HG02571 (cell line): Measurements from ENCODE around the gene CD93.

Source experiments
- ATAC-seq: cut with Tn5 transposase; IDR thresholded peaks from one replicate; pipeline ENCODE4 v1.9.1; 2021; ENCODE audit warnings: mild to moderate bottlenecking, moderate library complexity; ENCODE audit not compliant: unreplicated experiment

CD93 gene

DNA sequence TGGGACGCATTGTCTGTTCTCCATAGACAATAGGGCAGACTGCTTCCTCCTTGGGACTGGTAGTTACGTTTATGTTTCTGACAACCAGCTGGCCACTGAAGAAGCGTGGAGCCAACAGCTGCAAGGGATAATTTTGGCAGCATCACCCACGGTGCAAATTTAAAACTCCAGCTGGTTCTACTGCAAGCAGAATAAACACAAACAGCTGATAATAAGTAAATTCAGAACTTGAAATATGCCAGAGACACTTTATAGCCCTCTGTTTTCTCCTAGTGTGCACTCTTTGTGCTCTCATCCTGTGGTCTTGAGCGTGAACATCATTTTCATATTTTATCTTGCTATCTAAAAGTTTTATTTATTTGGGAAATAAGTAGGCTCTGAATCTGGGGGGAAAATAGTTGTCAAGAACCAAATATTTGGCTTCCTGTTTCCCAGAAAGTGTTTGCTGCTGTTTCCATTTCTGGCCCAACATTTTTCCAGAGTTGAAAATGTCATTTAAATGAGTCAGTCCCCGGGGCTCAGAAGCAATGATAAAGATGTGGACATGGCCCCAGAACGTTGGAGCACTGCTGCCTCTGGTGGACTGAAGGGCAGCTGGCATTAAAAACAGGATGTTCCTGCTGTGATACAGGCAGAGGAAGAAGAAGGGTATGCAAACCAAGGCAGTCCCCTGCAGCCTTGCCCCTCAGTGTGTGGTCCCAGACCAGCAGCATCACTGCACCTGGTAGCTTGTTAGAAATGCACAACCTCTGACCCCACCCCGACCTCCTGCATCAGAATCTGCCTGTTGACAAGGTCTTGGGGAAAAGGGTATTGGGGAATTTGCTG, 24.2 kb downstream of the CD93 start:
- ATAC-seq, result no peak

DNA sequence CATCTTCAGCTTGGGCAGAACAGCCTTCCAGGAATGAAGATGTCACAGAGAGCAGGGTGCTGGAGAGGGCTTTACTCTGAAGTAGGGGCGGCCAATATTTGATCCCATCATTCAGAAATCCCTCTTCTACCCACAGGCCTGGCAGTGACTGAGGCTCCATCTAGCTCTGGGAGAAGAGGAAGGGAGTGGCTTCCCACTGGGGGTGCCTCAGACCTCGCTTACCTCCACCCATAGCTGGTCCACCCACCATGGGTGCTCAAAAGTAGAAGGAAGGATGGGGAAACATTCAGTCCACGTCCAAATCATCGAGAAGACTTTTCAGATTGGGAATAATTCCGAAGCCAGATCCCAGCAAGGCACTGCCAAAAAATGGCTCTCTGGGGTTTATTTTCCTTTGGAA, 24.9 kb downstream of the CD93 start:
- ATAC-seq, result no peak

DNA sequence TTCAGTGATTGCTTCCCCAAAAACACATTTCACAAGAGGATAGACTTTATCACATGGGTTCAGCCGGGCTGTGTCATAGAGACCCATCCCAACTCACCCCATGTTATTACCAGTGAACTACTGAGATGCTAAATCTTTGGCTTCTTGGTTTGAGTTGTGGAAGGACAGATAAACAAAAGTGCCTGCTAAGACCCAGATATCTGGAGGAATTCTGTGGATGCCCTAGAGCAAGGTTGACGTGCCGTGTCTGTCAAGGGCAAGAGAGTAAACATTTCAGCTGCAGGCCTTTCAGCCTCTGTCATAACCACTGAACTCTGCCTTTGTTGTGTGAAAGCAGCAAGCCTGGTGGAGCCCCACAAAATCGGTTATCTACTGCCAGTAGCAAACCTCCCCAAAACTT, 25.5 kb downstream of the CD93 start:
- no peak for ATAC-seq

DNA sequence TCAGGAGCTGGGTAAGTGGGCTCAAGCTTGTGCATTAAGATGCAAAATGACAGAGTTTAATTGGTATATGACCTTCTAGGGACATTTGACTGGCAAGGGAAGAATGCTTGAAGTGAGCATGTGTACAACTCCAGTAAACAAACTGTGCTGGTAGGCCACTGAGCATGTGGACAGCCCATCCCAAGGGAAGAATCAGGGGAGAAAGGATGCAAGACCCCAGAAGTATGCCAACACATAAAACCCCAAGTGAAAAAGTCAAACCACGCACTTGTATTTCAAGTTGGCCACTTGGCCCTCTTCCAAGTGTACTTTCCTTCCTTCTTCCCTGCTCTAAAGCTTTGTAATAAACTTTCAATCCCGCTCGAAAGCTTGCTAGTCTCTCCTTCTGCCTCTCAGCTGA, 26.3 kb downstream of the CD93 start:
- no peak for ATAC-seq

DNA sequence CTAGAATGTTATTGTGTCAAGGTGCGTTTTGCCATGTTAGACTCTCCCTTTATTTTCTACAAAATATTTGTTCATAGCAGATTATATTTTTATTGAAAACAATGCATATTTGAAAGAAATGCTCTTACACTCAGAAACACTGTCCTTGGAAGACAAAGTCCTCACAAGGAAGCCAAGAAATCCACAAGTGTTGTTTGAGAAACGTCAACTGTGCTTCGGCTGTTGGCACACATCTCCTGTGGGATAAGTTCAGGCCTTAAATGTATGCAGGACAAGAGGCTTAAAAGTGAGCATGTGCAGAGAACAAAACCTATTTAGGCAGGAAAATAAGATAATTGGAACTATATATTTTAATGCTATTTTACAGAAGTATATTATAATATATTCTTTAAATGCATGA, 27.1 kb downstream of the CD93 start:
- no peak for ATAC-seq

DNA sequence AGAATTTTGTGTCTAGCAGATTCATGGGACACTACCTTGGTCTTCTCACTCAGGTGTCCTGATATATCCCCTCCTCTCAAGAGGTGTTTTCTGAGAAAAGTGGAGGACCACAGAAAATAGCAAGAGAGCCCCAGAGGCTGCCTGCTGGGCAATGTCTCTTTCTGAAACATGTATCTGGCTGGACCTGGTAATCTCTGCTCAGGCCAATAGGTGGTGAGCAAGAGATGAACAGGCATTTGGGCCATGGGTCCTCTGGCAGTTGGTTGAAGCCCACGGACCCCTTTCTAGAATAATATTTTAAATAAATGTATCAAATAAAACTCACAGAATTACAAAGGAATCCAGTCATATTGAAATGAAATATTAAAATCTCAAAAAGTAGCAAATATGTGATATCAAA, 27.9 kb downstream of the CD93 start:
- no peak for ATAC-seq

DNA sequence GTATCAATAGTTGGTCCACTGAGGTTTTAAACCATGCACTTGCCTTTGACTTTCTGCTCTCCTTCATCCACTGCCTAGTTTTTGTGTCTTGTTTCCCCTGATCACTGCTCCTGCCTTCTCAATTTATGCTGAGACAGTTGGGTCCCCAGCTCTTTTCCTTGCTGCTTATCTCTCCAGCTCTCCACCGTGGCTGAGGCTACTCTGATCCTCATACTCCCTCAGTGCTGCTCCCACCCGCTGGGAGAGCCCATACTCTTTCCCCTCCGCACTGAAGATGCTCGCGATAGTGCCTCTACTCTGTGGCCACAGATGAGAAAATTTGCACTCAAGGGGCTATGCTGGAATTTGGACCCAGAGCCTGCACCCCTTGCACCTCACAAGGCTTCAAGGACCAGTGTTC, 33.2 kb downstream of the CD93 start:
- no peak for ATAC-seq

DNA sequence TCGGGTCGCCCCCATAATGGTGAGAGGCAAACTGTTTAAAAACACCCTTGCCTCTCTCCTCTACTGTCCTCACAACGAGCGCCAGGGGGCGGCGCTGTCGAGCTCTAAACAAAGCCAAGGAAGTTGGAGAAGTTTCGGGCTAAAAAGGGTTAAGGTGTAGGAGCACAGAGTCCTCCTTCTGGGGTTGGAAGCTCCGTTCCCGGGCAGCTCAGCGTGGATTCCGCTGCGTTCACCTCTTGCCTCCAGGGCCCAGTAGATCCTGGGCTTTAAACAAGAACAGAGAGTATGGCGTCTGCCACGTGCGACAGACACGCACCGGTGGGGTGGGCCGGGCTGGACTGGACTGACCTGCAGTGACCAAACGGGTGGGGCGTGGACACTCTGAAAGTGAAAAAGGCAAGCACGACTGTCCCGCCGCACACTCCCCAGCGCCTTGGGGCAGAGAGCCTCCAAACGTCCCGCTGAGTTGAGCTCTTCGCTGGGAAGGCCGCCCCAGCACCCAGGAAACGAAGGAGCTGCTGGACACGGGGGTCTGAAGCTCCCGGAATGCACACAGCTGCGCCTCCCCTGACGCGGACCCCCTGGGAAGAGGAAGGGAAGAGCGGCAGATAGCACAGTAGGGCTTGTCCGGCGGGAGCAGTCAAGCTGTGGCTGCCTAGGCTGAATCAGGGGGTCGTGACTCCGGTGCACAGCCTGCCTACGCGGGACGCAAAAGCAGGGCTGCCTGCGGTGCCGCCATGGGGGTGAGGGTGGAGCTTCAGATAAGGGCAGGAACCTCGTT, 35.1 kb downstream of the CD93 start:
- ATAC-seq, result no peak

DNA sequence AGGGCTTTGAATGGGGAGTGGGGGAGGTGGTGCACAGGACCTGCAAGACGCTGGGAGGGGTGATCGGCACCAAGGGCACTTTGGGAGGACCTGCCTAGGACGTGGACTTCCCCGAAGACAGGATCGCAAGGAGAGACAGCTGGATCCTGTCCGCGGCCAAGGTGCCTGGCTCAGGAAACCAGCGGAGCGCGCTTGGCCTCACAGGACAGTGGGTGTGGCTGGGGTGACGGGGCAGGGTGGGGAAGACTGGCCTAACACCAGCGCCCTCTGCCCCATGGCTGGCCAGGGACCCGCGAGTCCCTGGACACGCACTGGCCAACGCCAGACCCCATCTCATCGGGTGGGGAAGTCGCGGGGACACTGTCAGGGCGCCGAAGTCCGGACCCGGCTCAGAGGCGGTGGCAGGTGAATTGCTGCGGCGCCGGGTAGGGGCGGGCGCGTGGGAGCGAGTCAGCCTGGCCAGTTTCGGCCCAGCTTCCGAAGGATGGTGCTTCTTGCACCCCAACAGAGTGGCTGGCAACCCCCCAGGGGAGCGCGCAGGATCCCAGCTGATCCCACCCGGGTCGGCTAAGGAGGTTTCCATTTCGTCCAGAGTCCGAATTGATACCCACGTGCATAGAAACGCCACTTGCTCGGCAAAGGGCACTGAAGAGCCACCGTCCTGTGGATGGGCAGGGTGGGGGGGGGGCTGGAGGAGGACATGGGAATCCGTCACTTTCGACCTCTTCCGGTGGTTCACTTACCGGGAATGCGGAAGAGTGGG, 35.9 kb downstream of the CD93 start:
- ATAC-seq, result no peak

DNA sequence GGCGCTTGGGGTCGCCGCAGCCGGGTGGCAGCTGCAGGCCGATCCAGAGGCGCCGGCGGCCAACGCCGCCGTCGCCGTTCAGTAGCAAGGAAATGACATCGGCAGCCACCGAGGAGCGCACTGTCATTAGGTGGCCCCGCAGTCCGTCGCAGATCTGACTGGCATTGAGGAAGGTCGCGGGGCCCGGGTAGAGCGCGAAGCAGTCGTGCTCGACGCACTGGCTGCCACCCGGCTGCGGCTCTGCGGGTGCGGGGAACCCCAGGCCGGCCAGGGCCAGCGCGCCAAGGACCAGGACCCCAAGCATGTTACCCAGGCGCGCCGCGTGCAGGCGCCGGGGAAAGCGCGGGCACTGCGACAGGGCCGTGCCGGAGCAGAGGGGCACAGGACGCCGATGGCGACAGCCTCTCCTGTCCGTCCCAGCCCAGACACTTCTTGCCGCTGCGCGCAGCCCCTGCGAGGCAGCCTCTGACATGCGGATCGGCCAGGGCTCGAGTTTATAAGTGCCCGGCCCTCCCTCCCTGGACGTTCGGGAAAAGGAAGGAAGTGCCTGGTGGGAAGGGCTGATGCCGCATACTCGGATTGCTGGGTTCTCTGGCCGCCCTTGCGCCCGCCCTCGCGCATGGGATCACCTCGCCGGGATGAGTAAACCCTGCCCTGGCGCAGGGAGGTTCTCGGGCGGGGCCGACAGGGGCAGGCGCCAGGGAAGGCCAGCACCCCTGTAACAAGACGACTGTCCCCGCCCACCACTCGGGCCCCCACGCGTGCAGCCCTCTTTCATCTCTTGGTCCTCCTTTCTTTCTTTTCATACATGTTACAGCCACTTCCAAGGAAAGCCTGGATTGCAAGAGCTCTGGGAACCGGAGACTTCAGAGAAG, 36.7 kb downstream of the CD93 start, which contains the start of gene THBD:
THBD (minus strand) TSS at position 472 of the 875 bp plus-strand sequence; CDS start at position 304, 168 bp downstream.
- no peak for ATAC-seq

DNA sequence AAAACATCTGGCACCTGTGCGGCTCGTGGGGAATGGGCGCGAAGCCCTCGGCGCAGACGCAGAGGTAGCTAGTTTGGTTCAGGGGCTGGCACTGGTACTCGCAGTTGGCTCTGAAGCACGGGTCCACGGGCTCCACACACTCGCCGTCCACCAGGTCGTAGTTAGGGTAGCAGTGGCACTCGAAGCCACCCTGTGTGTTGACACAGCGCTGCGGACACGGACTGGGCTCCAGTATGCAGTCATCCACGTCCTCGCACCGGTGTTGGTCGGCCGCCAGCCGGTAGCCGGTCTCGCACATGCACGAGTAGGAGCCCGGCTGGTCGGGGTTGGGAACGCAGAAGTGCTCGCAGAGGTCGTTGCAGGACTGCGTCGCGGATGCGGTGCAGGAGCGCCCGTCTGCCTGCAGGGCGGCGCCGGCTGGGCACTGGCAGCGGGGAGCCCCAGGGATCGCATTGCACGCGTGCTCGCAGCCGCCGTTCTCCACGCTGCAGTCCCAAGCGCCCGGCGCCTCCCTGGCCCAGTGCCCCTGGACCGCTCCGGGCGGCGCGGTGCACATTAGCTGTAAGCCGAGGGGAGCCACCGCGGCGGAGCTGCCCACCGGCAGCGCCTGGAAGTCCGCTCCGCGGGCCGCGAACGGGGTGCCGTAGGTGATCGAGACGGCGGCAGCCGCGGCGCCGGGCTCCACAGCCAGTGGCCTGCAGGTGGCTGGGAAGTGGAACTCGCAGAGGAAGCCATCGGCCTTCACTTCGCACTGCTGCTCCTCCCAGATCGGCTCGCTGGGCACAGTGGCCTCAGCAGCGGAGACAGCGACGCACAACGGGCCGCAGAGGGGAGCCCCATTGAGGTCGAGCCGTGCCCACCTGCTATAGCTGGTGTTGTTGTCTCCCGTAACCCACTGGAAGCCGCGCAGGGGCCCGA, 37.6 kb downstream of the CD93 start:
- no peak for ATAC-seq

DNA sequence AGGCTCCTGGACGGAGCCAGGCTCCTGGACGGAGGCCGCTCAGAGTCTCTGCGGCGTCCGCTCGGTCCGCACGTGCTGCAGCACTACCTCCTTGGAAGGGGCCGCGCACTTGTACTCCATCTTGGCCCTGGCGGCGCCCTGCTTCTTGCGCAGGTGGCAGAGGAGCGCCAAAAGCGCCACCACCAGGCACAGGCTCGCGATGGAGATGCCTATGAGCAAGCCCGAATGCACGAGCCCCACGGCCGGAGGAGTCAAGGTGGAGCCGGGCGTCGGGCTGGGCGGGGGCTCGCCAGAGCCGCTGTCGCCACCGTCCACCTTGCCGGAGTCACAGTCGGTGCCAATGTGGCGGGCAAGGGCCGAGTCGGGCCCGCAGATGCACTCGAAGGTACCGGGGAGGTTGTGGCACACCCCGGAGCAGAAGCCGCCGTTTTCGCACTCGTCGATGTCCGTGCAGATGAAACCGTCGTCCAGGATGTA, 38.3 kb downstream of the CD93 start:
- no peak for ATAC-seq

DNA sequence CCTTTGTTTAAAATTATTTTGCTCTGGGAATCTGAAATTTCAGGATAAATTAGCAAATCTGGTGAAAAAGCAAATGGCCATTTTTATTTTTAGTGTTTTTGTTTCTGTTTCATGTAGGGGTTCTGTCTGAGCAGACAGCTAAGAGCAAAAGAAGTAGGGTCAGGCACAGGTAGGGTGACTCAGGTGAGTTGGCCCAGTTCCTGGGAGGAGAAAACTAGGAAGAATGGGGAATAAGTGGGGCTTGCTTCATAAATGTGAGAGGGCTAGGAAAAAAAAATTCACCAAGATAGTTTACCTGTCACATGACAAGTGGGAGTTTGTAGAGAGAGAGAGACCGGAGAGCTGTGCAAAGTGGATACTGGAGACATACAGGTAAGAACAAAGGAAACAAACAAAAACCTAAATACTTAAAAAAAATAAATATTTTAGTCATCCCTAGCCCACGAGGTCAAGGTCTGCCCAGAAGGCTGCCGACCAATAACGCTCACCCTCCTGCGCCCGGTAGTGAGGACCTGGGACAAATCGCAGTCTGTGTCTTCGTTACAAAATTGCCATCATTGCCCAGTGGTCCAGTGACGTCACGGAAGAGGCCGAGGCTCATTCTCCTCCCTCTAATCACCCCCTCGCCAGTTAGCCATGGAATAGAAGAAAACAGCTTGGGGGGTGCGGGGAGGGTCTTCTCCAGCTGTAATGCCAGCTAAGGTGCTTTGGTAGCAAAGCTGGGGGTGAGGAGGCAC, 39.0 kb downstream of the CD93 start:
- ATAC-seq, result no peak

DNA sequence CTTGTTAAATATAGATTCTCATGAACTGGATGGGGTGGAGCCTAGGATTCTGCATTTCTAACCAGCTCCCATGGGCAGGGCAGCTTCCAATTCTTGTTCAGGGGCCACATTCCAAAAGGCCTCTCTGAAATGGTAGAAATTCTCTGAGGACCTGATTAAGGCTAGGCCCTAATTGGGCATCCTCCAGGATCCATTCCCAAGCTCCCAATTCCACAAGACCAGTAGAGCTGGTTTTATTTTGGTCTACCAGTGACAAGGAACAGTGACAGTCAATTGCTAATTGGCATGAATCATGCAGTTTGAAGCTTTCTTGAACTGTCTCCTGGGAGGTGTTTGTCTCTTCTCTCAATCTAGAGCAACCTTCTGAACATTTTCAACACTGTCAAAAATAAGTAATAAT, 39.7 kb downstream of the CD93 start:
- no peak for ATAC-seq

DNA sequence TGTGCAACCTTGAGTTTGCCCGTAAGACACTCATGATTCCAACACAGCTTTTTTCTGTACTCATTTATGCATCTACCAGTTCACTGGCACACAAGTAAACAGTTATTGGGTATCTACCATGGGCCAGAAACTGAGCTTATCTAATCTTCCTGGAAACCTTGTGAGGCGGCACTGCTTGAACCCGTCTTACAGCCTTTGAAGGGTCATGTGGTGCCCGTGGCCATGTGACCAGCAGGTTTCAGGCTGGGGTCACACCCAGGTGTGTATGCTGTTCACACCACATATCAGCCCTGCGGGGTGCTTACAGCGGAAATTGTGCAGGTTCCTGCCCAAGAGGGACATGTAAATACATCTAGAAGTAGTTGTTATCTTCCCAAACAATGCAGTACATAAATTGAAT, 42.7 kb downstream of the CD93 start:
- no peak for ATAC-seq

DNA sequence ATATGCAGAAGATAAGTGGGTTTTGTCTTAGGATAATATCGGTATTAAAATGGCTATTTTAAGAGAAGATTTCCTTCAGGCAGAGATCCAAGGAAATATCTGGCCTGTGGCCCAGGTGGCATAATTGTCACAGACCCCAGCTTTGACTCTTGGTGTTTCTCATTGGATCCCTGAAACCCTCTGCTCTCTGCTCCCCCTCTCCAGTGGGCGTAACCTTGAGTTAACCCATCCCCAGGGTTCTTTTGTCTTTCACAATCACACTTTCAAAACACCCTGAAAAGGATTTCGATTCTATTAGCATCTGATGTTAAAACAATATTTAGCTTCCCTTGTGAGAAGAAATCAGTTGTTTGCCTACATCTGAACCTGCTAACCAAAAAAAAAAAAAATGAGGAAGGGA, 43.9 kb downstream of the CD93 start:
- no peak for ATAC-seq

DNA sequence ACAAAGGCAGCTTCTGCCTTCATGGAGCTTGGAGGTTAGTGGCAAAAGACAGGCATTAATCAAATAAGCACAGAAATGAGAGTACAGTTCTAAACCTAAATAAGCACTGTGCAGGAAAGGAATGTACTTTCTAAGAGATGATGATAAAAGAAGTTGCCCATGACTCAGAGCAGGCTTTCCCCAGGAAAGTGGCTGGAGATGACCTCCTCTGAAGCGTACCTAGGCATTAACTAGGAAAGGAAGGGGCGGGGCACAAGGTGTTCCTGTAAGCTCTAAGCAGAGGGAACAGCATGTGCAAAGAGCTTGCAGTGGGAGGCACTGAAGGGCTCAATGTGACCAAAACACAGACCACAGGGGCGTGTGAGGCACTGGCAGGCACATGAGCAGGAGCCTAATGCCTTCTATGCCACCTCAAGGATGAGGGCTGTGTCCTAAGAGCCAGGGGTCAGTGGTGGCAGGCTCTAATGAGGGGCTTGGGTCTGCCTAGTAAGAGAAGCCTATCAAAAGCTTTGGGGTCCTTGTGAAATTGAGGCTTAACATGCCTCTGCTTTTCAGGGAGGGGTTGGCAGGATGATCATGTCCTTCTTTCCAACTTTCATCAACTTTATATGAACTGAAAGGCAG, 46.1 kb downstream of the CD93 start:
- no peak for ATAC-seq
